Naive B cell (primary cell): ENCODE data around the gene SLC25A28. TPM values are rescaled to one million over a fixed set of nuclear protein-coding genes. Genes with fewer than 3 reads are reported as not detected.

Source experiments
- polyA plus RNA-seq, 6 donors: library from polyadenylated mRNA; unstranded; fragments of 300-500 nt; fragmentation: Illumina TruSeq; gene quantifications; one replicate each; pipeline ENCODE4 v1.2.3, GENCODE V29; 2021; ENCODE audit warnings: low read depth in 6 of 6

SLC25A28 gene
- polyA plus RNA-seq, 6 donors from 2014 or later, result 18.0 to 47.8 (median 28.4) TPM

Other genes with a start within 250 kb of the SLC25A28 start
- gene GOT1, start 189.8 kb downstream of the SLC25A28 start, polyA plus RNA-seq, result 10 to 100 TPM in 5 of 6 donors, 1 to 10 TPM in 1; 8.8 to 15.5 (median 11.2) TPM
- gene NKX2-3, start 87.5 kb downstream of the SLC25A28 start, polyA plus RNA-seq, result not detected
- gene ENTPD7, start 39.1 kb upstream of the SLC25A28 start, polyA plus RNA-seq, result under 1 TPM in 5 of 6 donors, not detected in 1; 0.32 to 0.85 (median 0.55) TPM
- gene COX15, start 111.7 kb upstream of the SLC25A28 start, polyA plus RNA-seq, result 10 to 100 TPM; 34.9 to 61.5 (median 42.1) TPM
- gene CUTC, start 111.8 kb upstream of the SLC25A28 start, polyA plus RNA-seq, result 100 to 1,000 TPM in 1 of 6 donors, 10 to 100 TPM in 5; 68.3 to 112 (median 73.7) TPM
- gene ABCC2, start 162.2 kb upstream of the SLC25A28 start, polyA plus RNA-seq, result 1 to 10 TPM in 2 of 6 donors, under 1 TPM in 3, not detected in 1; 0.44 to 1.5 (median 0.63) TPM